K562 (cell line): Measurements from ENCODE around the gene ABCB6. TPM values are rescaled to one million over a fixed set of nuclear protein-coding genes. Genes with fewer than 3 reads are reported as not detected.

Experiments used
- CSDE1 ChIP-seq, 2 experiments: fragments of 450-650 bp; IDR thresholded peaks; 2 replicates each; pipeline ENCODE4 v1.6.1; 2016; ENCODE audit warnings: mild to moderate bottlenecking in 1 of 2
- MBD2 ChIP-seq: sonication (generic); IDR thresholded peaks from 2 replicates; pipeline ENCODE4 v1.6.1; 2016; ENCODE audit warnings: low read depth, borderline replicate concordance
- MCM7 ChIP-seq, 2 experiments: fragments of 450-650 bp; IDR thresholded peaks; 2 replicates each; pipeline ENCODE4 v1.6.1; 2016 to 2018
- ZNF717 ChIP-seq: fragments of 250-450 bp; sonication (Bioruptor Pico); IDR thresholded peaks from 2 replicates; pipeline ENCODE4 v1.5.0; 2021
- polyA plus RNA-seq, 8 experiments: library from polyadenylated mRNA; depleted of rRNA in 4 of 8; stranded (reverse) in 5 of 8; unstranded in 3 of 8; fragments of >200 nt; fragmentation: Nextera tagmentation in 2 of 8; fragmentation: Illumina TruSeq in 1 of 8; extraction: Ambion mirVana in 2 of 8; extraction: Trizol in 1 of 8; gene quantifications; 2 replicates each; pipeline versions ENCODE4 v1.2.1 to v1.2.3, GENCODE V29; 2011 to 2014; ENCODE audit warnings: inconsistent platforms in 1 of 8, missing spikeins in 1 of 8
- total RNA-seq, 7 experiments: library from RNA; depleted of rRNA in 6 of 7; stranded (reverse); fragments of >200 nt in 6 of 7; fragmentation: Illumina TruSeq in 2 of 7; extraction: Trizol in 2 of 7; gene quantifications; 2 replicates each; pipeline versions ENCODE4 v1.2.1 to v1.2.3, GENCODE V29; 2011 to 2021; ENCODE audit warnings: low replicate concordance in 1 of 7
- TF ChIP-seq, protein P1 (sequence below): fragments of 250-450 bp; sonication (Bioruptor Pico); IDR thresholded peaks from 2 replicates; pipeline ENCODE4 v1.4.0; 2020
- TF ChIP-seq, protein P2 (sequence below): fragments of 250-450 bp; sonication (Bioruptor Pico); IDR thresholded peaks from 2 replicates; pipeline ENCODE4 v1.5.0; 2020; ENCODE audit warnings: mild to moderate bottlenecking, borderline replicate concordance
- TF ChIP-seq, protein P3 (sequence below): fragments of 450-650 bp; IDR thresholded peaks from 2 replicates; pipeline ENCODE4 v1.6.1; 2016; ENCODE audit warnings: mild to moderate bottlenecking, moderate library complexity
- TF ChIP-seq, protein P4 (sequence below): sonication (generic); formaldehyde crosslinking; IDR thresholded peaks from 2 replicates; pipeline ENCODE4 v1.8.0; 2022; ENCODE audit warnings: missing genetic modification reagents, mild to moderate bottlenecking, moderate library complexity, borderline replicate concordance

Gene ABCB6
- total and polyA plus RNA-seq, 9 of the 15 experiments (the other 6 are each of a cell fraction or from before 2014, with no cell fraction given): 3.7 to 29.8 (median 16.8) TPM

DNA sequence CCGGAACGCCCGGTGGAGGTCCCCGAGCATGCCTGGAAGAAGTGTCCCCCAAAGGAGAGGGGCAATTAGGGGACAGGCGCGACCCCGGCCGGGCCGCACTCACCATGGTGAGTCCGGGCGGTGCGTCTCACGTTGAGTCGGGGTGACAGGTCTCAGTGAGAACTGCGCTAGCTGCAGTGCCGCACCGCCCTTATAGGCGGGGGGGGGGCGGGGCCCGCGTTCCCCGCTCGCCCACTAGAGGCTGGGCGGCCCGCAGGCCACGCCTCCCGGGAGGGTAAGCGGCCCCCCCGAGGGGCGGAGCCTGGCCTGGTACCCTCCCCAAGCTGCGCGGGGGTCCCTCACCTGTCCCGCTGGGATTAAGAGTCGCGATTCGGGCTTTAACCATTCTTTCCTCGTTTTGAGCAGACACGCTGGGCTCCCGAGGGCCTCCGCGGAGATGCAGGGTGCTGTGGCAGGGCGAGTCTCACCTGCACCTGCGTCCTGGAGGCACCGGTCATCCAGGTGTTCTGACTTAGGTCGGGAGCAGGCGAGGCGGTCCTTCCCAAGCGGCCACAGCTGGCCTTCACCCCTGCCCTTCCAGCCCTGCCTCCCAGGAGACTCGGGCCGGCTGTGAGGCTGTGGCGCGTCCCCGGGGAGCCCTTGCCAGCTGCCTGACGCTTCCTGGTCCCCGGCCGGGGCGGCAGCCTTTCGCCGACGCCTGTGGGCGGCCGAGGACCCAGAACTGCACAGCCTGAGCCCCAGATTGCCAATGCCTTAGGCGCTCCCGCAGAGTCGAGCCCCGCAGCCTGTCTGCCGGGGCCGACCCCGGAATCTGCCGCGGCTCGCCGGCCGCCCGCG lies 35.2 kb upstream of the ABCB6 start, which contains the start of gene TUBA4A (continued):
- TF ChIP-seq MBD2: peak; percentile 29; the same call in 1 of the 2 replicates
- TF ChIP-seq MCM7 (IDR thresholded peaks at IDR 0.05): no peak
- TF ChIP-seq, protein P1, sequence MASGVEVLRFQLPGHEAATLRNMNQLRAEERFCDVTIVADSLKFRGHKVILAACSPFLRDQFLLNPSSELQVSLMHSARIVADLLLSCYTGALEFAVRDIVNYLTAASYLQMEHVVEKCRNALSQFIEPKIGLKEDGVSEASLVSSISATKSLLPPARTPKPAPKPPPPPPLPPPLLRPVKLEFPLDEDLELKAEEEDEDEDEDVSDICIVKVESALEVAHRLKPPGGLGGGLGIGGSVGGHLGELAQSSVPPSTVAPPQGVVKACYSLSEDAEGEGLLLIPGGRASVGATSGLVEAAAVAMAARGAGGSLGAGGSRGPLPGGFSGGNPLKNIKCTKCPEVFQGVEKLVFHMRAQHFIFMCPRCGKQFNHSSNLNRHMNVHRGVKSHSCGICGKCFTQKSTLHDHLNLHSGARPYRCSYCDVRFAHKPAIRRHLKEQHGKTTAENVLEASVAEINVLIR (CRISPR knock-in tag): no peak
- no peak for TF ChIP-seq ZNF717
- TF ChIP-seq, protein P2, sequence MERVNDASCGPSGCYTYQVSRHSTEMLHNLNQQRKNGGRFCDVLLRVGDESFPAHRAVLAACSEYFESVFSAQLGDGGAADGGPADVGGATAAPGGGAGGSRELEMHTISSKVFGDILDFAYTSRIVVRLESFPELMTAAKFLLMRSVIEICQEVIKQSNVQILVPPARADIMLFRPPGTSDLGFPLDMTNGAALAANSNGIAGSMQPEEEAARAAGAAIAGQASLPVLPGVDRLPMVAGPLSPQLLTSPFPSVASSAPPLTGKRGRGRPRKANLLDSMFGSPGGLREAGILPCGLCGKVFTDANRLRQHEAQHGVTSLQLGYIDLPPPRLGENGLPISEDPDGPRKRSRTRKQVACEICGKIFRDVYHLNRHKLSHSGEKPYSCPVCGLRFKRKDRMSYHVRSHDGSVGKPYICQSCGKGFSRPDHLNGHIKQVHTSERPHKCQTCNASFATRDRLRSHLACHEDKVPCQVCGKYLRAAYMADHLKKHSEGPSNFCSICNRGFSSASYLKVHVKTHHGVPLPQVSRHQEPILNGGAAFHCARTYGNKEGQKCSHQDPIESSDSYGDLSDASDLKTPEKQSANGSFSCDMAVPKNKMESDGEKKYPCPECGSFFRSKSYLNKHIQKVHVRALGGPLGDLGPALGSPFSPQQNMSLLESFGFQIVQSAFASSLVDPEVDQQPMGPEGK: no peak
- TF ChIP-seq CSDE1 (IDR thresholded peaks at IDR 0.05): no peak
- TF ChIP-seq, protein P3, sequence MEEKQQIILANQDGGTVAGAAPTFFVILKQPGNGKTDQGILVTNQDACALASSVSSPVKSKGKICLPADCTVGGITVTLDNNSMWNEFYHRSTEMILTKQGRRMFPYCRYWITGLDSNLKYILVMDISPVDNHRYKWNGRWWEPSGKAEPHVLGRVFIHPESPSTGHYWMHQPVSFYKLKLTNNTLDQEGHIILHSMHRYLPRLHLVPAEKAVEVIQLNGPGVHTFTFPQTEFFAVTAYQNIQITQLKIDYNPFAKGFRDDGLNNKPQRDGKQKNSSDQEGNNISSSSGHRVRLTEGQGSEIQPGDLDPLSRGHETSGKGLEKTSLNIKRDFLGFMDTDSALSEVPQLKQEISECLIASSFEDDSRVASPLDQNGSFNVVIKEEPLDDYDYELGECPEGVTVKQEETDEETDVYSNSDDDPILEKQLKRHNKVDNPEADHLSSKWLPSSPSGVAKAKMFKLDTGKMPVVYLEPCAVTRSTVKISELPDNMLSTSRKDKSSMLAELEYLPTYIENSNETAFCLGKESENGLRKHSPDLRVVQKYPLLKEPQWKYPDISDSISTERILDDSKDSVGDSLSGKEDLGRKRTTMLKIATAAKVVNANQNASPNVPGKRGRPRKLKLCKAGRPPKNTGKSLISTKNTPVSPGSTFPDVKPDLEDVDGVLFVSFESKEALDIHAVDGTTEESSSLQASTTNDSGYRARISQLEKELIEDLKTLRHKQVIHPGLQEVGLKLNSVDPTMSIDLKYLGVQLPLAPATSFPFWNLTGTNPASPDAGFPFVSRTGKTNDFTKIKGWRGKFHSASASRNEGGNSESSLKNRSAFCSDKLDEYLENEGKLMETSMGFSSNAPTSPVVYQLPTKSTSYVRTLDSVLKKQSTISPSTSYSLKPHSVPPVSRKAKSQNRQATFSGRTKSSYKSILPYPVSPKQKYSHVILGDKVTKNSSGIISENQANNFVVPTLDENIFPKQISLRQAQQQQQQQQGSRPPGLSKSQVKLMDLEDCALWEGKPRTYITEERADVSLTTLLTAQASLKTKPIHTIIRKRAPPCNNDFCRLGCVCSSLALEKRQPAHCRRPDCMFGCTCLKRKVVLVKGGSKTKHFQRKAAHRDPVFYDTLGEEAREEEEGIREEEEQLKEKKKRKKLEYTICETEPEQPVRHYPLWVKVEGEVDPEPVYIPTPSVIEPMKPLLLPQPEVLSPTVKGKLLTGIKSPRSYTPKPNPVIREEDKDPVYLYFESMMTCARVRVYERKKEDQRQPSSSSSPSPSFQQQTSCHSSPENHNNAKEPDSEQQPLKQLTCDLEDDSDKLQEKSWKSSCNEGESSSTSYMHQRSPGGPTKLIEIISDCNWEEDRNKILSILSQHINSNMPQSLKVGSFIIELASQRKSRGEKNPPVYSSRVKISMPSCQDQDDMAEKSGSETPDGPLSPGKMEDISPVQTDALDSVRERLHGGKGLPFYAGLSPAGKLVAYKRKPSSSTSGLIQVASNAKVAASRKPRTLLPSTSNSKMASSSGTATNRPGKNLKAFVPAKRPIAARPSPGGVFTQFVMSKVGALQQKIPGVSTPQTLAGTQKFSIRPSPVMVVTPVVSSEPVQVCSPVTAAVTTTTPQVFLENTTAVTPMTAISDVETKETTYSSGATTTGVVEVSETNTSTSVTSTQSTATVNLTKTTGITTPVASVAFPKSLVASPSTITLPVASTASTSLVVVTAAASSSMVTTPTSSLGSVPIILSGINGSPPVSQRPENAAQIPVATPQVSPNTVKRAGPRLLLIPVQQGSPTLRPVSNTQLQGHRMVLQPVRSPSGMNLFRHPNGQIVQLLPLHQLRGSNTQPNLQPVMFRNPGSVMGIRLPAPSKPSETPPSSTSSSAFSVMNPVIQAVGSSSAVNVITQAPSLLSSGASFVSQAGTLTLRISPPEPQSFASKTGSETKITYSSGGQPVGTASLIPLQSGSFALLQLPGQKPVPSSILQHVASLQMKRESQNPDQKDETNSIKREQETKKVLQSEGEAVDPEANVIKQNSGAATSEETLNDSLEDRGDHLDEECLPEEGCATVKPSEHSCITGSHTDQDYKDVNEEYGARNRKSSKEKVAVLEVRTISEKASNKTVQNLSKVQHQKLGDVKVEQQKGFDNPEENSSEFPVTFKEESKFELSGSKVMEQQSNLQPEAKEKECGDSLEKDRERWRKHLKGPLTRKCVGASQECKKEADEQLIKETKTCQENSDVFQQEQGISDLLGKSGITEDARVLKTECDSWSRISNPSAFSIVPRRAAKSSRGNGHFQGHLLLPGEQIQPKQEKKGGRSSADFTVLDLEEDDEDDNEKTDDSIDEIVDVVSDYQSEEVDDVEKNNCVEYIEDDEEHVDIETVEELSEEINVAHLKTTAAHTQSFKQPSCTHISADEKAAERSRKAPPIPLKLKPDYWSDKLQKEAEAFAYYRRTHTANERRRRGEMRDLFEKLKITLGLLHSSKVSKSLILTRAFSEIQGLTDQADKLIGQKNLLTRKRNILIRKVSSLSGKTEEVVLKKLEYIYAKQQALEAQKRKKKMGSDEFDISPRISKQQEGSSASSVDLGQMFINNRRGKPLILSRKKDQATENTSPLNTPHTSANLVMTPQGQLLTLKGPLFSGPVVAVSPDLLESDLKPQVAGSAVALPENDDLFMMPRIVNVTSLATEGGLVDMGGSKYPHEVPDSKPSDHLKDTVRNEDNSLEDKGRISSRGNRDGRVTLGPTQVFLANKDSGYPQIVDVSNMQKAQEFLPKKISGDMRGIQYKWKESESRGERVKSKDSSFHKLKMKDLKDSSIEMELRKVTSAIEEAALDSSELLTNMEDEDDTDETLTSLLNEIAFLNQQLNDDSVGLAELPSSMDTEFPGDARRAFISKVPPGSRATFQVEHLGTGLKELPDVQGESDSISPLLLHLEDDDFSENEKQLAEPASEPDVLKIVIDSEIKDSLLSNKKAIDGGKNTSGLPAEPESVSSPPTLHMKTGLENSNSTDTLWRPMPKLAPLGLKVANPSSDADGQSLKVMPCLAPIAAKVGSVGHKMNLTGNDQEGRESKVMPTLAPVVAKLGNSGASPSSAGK: no peak
- TF ChIP-seq, protein P4, sequence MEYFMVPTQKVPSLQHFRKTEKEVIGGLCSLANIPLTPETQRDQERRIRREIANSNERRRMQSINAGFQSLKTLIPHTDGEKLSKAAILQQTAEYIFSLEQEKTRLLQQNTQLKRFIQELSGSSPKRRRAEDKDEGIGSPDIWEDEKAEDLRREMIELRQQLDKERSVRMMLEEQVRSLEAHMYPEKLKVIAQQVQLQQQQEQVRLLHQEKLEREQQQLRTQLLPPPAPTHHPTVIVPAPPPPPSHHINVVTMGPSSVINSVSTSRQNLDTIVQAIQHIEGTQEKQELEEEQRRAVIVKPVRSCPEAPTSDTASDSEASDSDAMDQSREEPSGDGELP: peak; percentile 27; the same call in 1 of the 2 replicates
